Stomach (tissue), 9 donors: ENCODE data around the gene LRP1B. TPM values are rescaled to one million over a fixed set of nuclear protein-coding genes. Genes with fewer than 3 reads are reported as not detected.

Source experiments
- DNase-seq, 2 donors: peaks; one replicate each; pipeline versions ENCODE4 v3.0.0 to v3.0.0-alpha.2; 2013 to 2019
- H3K27ac ChIP-seq, 5 donors: fragments of 200-600 bp in 4 of 5; sonication (generic) in 4 of 5; one replicate each; pipeline ENCODE4 v1.5.1; 2013 to 2019; ENCODE audit warnings: mild to moderate bottlenecking in 1 of 5, moderate library complexity in 1 of 5
- H3K27me3 ChIP-seq, 3 donors: fragments of 200-600 bp; sonication (generic); one replicate each; pipeline ENCODE4 v1.5.1; 2017 to 2019; ENCODE audit warnings: mixed run types in 1 of 3
- H3K36me3 ChIP-seq, 4 donors: fragments of 200-600 bp; sonication (generic); 1 replicate in 3 of 4; 2 replicates in 1 of 4; pipeline ENCODE4 v1.5.1; 2016 to 2019
- H3K4me1 ChIP-seq, 4 donors: fragments of 200-600 bp; sonication (generic); one replicate each; pipeline ENCODE4 v1.5.1; 2016 to 2019
- H3K4me3 ChIP-seq, 4 donors: fragments of 200-600 bp; sonication (generic) in 3 of 4; one replicate each; pipeline ENCODE4 v1.5.1; 2016 to 2019; ENCODE audit warnings: mild to moderate bottlenecking in 1 of 4
- H3K9me3 ChIP-seq, 4 donors: fragments of 200-600 bp; sonication (generic); one replicate each; pipeline ENCODE4 v1.5.1; 2016 to 2019
- CTCF ChIP-seq, 7 experiments: fragments of 450-650 bp in 4 of 7; fragments of 200-600 bp in 3 of 7; sonication (generic) in 3 of 7; IDR thresholded peaks; one replicate each; pipeline ENCODE4 v1.5.1; 2016 to 2019; ENCODE audit warnings: antibody characterized with exemption in 7 of 7, control low read depth in 2 of 7, mild to moderate bottlenecking in 1 of 7
- EP300 ChIP-seq: sonication (generic); formaldehyde crosslinking; IDR thresholded peaks from one replicate; pipeline ENCODE4 v1.6.1; 2017; ENCODE audit warnings: antibody characterized with exemption
- POLR2A ChIP-seq, 4 donors: fragments of 450-650 bp; IDR thresholded peaks; one replicate each; pipeline ENCODE4 v1.6.1; 2016; ENCODE audit warnings: antibody characterized with exemption in 4 of 4, control low read depth in 2 of 4, mild to moderate bottlenecking in 1 of 4, moderate library complexity in 1 of 4
- POLR2AphosphoS5 ChIP-seq, 3 donors: sonication (generic); formaldehyde crosslinking; IDR thresholded peaks; one replicate each; pipeline ENCODE4 v1.6.1; 2016; ENCODE audit warnings: antibody characterized with exemption in 3 of 3
- WGBS, 5 donors: extraction: QIAGEN DNeasy Blood & Tissue Kit in 3 of 5; methylation state at CpG; one replicate each; pipeline versions ENCODE4 v1.1.5 to v1.1.7; 2013 to 2018; 5-methylcytosine and 5-hydroxymethylcytosine counted together
- intact Hi-C: fragments of 100-400 bp; cut with DNase I; formaldehyde crosslinking; loops from one replicate; pipeline ENCODE4 v1.15.1; 2023; ENCODE audit warnings: low total_unique reads
- polyA plus RNA-seq, 3 donors: library from polyadenylated mRNA; stranded (reverse); fragments of 200-250 nt; gene quantifications; one replicate each; pipeline ENCODE4 v1.2.3, GENCODE V29; 2013
- total RNA-seq, 5 donors: library from RNA; depleted of rRNA; stranded (reverse); fragments of >200 nt; gene quantifications; one replicate each; pipeline versions ENCODE4 v1.1.0 to v1.2.3, GENCODE V29; 2014 to 2016
- donor health status: healthy with polysubstance abuse.
- donor health status: Bipolar disorder and iron deficiency.
- donor health status: healthy.

The LRP1B gene
- total and polyA plus RNA-seq, 8 donors: under 0.01 to 9.0 (median 0.38) TPM

- H3K27me3 ChIP-seq: no peaks in the 10 kb centered on the region
- intact Hi-C loops: no loop called here
- H3K4me1 ChIP-seq: no peaks in the 10 kb centered on the region
- DNase-seq: peak in 1 of 2 donors; percentile 3
- no peak for TF ChIP-seq CTCF (IDR thresholded peaks at IDR 0.05)
- no peak for TF ChIP-seq POLR2AphosphoS5 (IDR thresholded peaks at IDR 0.05)
- no peak for TF ChIP-seq EP300
- TF ChIP-seq POLR2A (IDR thresholded peaks at IDR 0.05): no peak
- H3K9me3 ChIP-seq: no peaks in the 10 kb centered on the region
- no peak overlapping the region for H3K27ac ChIP-seq
- no peaks in the 10 kb centered on the region for H3K36me3 ChIP-seq
- H3K4me3 ChIP-seq: no peak overlapping the region
- WGBS, 5 donors: 45 to 57% (median 56%) methylated on average over 4 of the region's 4 CpGs
Measured at GRCh38 chr2:140498360-140498759, 1632.5 kb downstream of the LRP1B start.

GRCh38 chr2:140496714-140497113 is 1634.1 kb downstream of the LRP1B start:
- no peaks in the 10 kb centered on the region for H3K9me3 ChIP-seq
- H3K27ac ChIP-seq: no peak overlapping the region
- intact Hi-C loops: no loop called here
- H3K4me1 ChIP-seq: no peaks in the 10 kb centered on the region
- H3K27me3 ChIP-seq: no peaks in the 10 kb centered on the region
- no peaks in the 10 kb centered on the region for H3K36me3 ChIP-seq
- TF ChIP-seq EP300: no peak
- no peak for TF ChIP-seq CTCF (IDR thresholded peaks at IDR 0.05)
- no peak for TF ChIP-seq POLR2A (IDR thresholded peaks at IDR 0.05)
- no peak for TF ChIP-seq POLR2AphosphoS5 (IDR thresholded peaks at IDR 0.05)
- 90 to 96% (median 95%) methylated on average over 1 of the region's 1 CpG for WGBS, 5 donors
- H3K4me3 ChIP-seq: no peak overlapping the region
- no peak for DNase-seq

GRCh38 chr2:140491876-140492275 is 1638.9 kb downstream of the LRP1B start:
- DNase-seq: peak in 1 of 2 donors; percentile 4
- Histone ChIP-seq H3K4me3 (no peak overlapping the region), H3K4me1 (no peaks in the 10 kb centered on the region), H3K36me3 (no peaks in the 10 kb centered on the region), H3K27ac (no peak overlapping the region), H3K9me3 (no peaks in the 10 kb centered on the region), H3K27me3 (no peaks in the 10 kb centered on the region)
- intact Hi-C loops: no loop called here
- WGBS, 5 donors: 42 to 70% (median 58%) methylated on average over 3 of the region's 3 CpGs
- TF ChIP-seq POLR2A (IDR thresholded peaks at IDR 0.05) (no peak), POLR2AphosphoS5 (IDR thresholded peaks at IDR 0.05) (no peak), CTCF (IDR thresholded peaks at IDR 0.05) (no peak)

- H3K4me1 ChIP-seq: no peaks in the 10 kb centered on the region
- DNase-seq: no peak
- 55 to 70% (median 61%) methylated on average over 1 of the region's 1 CpG for WGBS, 5 donors
- TF ChIP-seq POLR2AphosphoS5 (IDR thresholded peaks at IDR 0.05) (no peak), CTCF (IDR thresholded peaks at IDR 0.05) (no peak), EP300 (no peak)
- no peaks in the 10 kb centered on the region for H3K9me3 ChIP-seq
- no peak overlapping the region for H3K4me3 ChIP-seq
- no peak overlapping the region for H3K27ac ChIP-seq
- H3K36me3 ChIP-seq: no peaks in the 10 kb centered on the region
- H3K27me3 ChIP-seq: no peaks in the 10 kb centered on the region
- intact Hi-C loops: no loop called here
Measured at GRCh38 chr2:140489193-140489592, 1641.6 kb downstream of the LRP1B start.
